Measurements from ENCODE around the gene METTL26.

GRCh38 chr16:657487-657886 is 21.4 kb upstream of the METTL26 start:
- TF ChIP-seq CTCF (IDR thresholded peaks at IDR 0.05) (no peak), POLR2A (IDR thresholded peaks at IDR 0.05) (no peak)

All from heart left ventricle (tissue), 13 donors.